Measurements from ENCODE around the gene ATP6V0B. TPM values are rescaled to one million over a fixed set of nuclear protein-coding genes. Genes with fewer than 3 reads are reported as not detected.
A peak's percentile ranks its signal among the peaks of the same experiment; 100 is the strongest.

Gene ATP6V0B
- total and polyA plus RNA-seq, 2 of the 13 experiments (the other 11 are each of a cell fraction or from before 2014, with no cell fraction given), result 157 to 161 TPM

DNA sequence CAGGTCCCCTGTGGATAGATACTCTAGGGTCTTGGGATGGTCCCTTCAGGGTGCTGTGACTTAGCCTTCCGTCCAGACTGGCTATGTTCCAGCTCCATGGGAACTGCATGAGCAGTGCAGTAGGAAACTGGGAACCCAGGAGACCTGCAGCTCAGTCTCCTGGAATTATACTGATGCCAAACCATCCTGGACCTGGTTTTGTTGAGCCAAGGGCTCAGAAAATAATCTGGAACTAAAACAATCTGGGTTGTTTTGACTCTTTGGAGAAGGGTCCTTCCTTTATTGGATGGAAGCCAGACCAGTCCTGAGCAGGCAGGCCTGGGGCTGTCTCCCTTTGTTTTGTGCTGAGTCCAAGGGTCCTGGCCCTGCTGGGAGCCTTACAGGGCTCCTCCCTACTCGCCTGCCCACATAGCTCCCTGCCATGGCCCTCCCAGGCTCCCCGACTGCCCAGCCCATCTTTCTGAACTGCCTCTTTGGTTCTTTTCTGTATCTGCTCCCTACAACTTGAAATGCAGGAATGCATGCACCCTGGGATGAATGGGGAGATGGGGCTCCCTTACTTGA, 26.8 kb upstream of the ATP6V0B start (continued):
- TF ChIP-seq ZNF468 (CRISPR knock-in tag; IDR thresholded peaks at IDR 0.05) (no peak), ZNF616 (CRISPR knock-in tag; IDR thresholded peaks at IDR 0.05; ENCODE audit: low read depth) (no peak), ESRRA (CRISPR knock-in tag; IDR thresholded peaks at IDR 0.05; ENCODE audit: low read depth) (no peak), KDM4B (CRISPR knock-in tag; IDR thresholded peaks at IDR 0.05) (no peak), MAF1 (CRISPR knock-in tag; IDR thresholded peaks at IDR 0.05; ENCODE audit: borderline replicate concordance) (no peak), SP2 (CRISPR knock-in tag; IDR thresholded peaks at IDR 0.05) (no peak), ATF7-NPFF (CRISPR knock-in tag; IDR thresholded peaks at IDR 0.05; ENCODE audit: low read depth) (no peak), ZNF770 (CRISPR knock-in tag; IDR thresholded peaks at IDR 0.05) (no peak), HNRNPK (IDR thresholded peaks at IDR 0.05; ENCODE audit: low read depth, low read length, poor library complexity, severe bottlenecking) (no peak), MYC (CRISPR knock-in tag; IDR thresholded peaks at IDR 0.05; ENCODE audit: borderline replicate concordance) (no peak), ZNF800 (CRISPR knock-in tag; IDR thresholded peaks at IDR 0.05) (0 out of 2 replicates have a peak, but pooled peaks have one; percentile 46), CREBL2 (CRISPR knock-in tag; IDR thresholded peaks at IDR 0.05; ENCODE audit: borderline replicate concordance) (no peak), ETV6 (CRISPR knock-in tag; conservative IDR thresholded peaks at IDR 0.05) (0 out of 2 replicates have a peak, but pooled peaks have one; percentile 22), HOXA5 (CRISPR knock-in tag; IDR thresholded peaks at IDR 0.05) (0 out of 2 replicates have a peak, but pooled peaks have one; percentile 41), YEATS4 (CRISPR knock-in tag; IDR thresholded peaks at IDR 0.05; ENCODE audit: borderline replicate concordance) (peak; percentile 28; the same call in 1 of the 2 replicates)
- TF ChIP-seq, protein P1, sequence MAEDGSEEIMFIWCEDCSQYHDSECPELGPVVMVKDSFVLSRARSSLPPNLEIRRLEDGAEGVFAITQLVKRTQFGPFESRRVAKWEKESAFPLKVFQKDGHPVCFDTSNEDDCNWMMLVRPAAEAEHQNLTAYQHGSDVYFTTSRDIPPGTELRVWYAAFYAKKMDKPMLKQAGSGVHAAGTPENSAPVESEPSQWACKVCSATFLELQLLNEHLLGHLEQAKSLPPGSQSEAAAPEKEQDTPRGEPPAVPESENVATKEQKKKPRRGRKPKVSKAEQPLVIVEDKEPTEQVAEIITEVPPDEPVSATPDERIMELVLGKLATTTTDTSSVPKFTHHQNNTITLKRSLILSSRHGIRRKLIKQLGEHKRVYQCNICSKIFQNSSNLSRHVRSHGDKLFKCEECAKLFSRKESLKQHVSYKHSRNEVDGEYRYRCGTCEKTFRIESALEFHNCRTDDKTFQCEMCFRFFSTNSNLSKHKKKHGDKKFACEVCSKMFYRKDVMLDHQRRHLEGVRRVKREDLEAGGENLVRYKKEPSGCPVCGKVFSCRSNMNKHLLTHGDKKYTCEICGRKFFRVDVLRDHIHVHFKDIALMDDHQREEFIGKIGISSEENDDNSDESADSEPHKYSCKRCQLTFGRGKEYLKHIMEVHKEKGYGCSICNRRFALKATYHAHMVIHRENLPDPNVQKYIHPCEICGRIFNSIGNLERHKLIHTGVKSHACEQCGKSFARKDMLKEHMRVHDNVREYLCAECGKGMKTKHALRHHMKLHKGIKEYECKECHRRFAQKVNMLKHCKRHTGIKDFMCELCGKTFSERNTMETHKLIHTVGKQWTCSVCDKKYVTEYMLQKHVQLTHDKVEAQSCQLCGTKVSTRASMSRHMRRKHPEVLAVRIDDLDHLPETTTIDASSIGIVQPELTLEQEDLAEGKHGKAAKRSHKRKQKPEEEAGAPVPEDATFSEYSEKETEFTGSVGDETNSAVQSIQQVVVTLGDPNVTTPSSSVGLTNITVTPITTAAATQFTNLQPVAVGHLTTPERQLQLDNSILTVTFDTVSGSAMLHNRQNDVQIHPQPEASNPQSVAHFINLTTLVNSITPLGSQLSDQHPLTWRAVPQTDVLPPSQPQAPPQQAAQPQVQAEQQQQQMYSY (CRISPR knock-in tag; IDR thresholded peaks at IDR 0.05), result no peak
- TF ChIP-seq, protein P2, sequence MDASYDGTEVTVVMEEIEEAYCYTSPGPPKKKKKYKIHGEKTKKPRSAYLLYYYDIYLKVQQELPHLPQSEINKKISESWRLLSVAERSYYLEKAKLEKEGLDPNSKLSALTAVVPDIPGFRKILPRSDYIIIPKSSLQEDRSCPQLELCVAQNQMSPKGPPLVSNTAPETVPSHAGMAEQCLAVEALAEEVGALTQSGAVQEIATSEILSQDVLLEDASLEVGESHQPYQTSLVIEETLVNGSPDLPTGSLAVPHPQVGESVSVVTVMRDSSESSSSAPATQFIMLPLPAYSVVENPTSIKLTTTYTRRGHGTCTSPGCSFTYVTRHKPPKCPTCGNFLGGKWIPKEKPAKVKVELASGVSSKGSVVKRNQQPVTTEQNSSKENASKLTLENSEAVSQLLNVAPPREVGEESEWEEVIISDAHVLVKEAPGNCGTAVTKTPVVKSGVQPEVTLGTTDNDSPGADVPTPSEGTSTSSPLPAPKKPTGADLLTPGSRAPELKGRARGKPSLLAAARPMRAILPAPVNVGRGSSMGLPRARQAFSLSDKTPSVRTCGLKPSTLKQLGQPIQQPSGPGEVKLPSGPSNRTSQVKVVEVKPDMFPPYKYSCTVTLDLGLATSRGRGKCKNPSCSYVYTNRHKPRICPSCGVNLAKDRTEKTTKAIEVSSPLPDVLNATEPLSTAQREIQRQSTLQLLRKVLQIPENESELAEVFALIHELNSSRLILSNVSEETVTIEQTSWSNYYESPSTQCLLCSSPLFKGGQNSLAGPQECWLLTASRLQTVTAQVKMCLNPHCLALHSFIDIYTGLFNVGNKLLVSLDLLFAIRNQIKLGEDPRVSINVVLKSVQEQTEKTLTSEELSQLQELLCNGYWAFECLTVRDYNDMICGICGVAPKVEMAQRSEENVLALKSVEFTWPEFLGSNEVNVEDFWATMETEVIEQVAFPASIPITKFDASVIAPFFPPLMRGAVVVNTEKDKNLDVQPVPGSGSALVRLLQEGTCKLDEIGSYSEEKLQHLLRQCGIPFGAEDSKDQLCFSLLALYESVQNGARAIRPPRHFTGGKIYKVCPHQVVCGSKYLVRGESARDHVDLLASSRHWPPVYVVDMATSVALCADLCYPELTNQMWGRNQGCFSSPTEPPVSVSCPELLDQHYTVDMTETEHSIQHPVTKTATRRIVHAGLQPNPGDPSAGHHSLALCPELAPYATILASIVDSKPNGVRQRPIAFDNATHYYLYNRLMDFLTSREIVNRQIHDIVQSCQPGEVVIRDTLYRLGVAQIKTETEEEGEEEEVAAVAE (CRISPR knock-in tag; IDR thresholded peaks at IDR 0.05; ENCODE audit: borderline replicate concordance), result 0 out of 2 replicates have a peak, but pooled peaks have one; percentile 28

Data from HepG2 (cell line).